HepG2 (cell line): ENCODE results near the gene SQSTM1. TPM values are rescaled to one million over a fixed set of nuclear protein-coding genes. Genes with fewer than 3 reads are reported as not detected.

Experiments used
- FOSL1 ChIP-seq: sonication (generic); formaldehyde crosslinking; IDR thresholded peaks from 2 replicates; pipeline ENCODE4 v1.9.0; 2021; ENCODE audit warnings: missing genetic modification reagents, borderline replicate concordance
- NFYB ChIP-seq: sonication (generic); formaldehyde crosslinking; IDR thresholded peaks from 2 replicates; pipeline ENCODE4 v1.4.0; 2020; ENCODE audit warnings: missing genetic modification reagents
- POLR2G ChIP-seq: fragments of 200-400 bp; formaldehyde crosslinking; IDR thresholded peaks from 2 replicates; pipeline ENCODE4 v1.6.1; 2018; ENCODE audit warnings: mild to moderate bottlenecking, low read depth, low read length, moderate library complexity
- RORA ChIP-seq: sonication (generic); formaldehyde crosslinking; IDR thresholded peaks from 2 replicates; pipeline ENCODE4 v1.5.0; 2020; ENCODE audit warnings: mild to moderate bottlenecking, missing genetic modification reagents, moderate library complexity
- TEAD2 ChIP-seq: sonication (generic); formaldehyde crosslinking; IDR thresholded peaks from 2 replicates; pipeline ENCODE4 v1.9.0; 2021; ENCODE audit warnings: missing genetic modification reagents
- TERF1 ChIP-seq: sonication (generic); formaldehyde crosslinking; IDR thresholded peaks from 2 replicates; pipeline ENCODE4 v1.8.0; 2022; ENCODE audit warnings: mild to moderate bottlenecking, missing genetic modification reagents, moderate library complexity
- XRCC5 ChIP-seq: fragments of 200-400 bp; formaldehyde crosslinking; optimal IDR thresholded peaks from 2 replicates; pipeline ENCODE3; 2017; ENCODE audit warnings: mild to moderate bottlenecking, low read length
- ZNF326 ChIP-seq: sonication (generic); formaldehyde crosslinking; IDR thresholded peaks from 2 replicates; pipeline ENCODE4 v1.4.0; 2020; ENCODE audit warnings: missing genetic modification reagents, borderline replicate concordance
- ZNF44 ChIP-seq: sonication (generic); formaldehyde crosslinking; IDR thresholded peaks from 2 replicates; pipeline ENCODE4 v1.5.1; 2020; ENCODE audit warnings: mild to moderate bottlenecking, missing genetic modification reagents
- ZNF572 ChIP-seq: sonication (generic); formaldehyde crosslinking; IDR thresholded peaks from 2 replicates; pipeline ENCODE4 v1.5.1; 2020; ENCODE audit warnings: mild to moderate bottlenecking, missing genetic modification reagents
- ZNF574 ChIP-seq: sonication (generic); formaldehyde crosslinking; IDR thresholded peaks from 2 replicates; pipeline ENCODE4 v1.4.0; 2020; ENCODE audit warnings: missing genetic modification reagents
- ZNF580 ChIP-seq: IDR thresholded peaks from 2 replicates; pipeline ENCODE4 v1.6.1; 2016; ENCODE audit warnings: low read depth, borderline replicate concordance
- ZNF713 ChIP-seq: sonication (generic); formaldehyde crosslinking; IDR thresholded peaks from 2 replicates; pipeline ENCODE4 v1.4.0; 2020; ENCODE audit warnings: mild to moderate bottlenecking, missing genetic modification reagents
- polyA plus RNA-seq, 8 experiments: library from polyadenylated mRNA; depleted of rRNA in 3 of 8; stranded (reverse) in 7 of 8; unstranded in 1 of 8; fragments of >200 nt; fragmentation: Illumina TruSeq in 4 of 8; extraction: Trizol in 4 of 8; gene quantifications; 2 replicates each; pipeline versions ENCODE4 v1.2.1 to v1.2.3, GENCODE V29; 2011 to 2016; ENCODE audit warnings: low read depth in 4 of 8, missing spikeins in 1 of 8, mixed read lengths in 1 of 8; ENCODE audit not compliant: insufficient read depth in 1 of 8
- total RNA-seq, 5 experiments: library from RNA; depleted of rRNA; stranded (reverse); fragments of >200 nt; fragmentation: Illumina TruSeq; extraction: Trizol; gene quantifications; 2 replicates each; pipeline ENCODE4 v1.2.3, GENCODE V29; 2016; ENCODE audit warnings: low read depth in 1 of 5
- TF ChIP-seq, protein P1 (sequence below), 2 experiments: sonication (generic) in 1 of 2; formaldehyde crosslinking in 1 of 2; IDR thresholded peaks; 2 replicates each; pipeline versions ENCODE4 v1.6.1 to v1.9.0; 2014 to 2022; ENCODE audit warnings: antibody characterized with exemption in 1 of 2, borderline replicate concordance in 1 of 2, inconsistent platforms in 1 of 2, low read depth in 1 of 2, missing genetic modification reagents in 1 of 2
- TF ChIP-seq, protein P2 (sequence below): sonication (generic); formaldehyde crosslinking; IDR thresholded peaks from 2 replicates; pipeline ENCODE4 v1.9.0; 2021; ENCODE audit warnings: missing genetic modification reagents, borderline replicate concordance

Gene SQSTM1
- total and polyA plus RNA-seq, 2 of the 13 experiments (the other 11 are each of a cell fraction or from before 2014, with no cell fraction given) = 90.9 to 160 TPM

DNA sequence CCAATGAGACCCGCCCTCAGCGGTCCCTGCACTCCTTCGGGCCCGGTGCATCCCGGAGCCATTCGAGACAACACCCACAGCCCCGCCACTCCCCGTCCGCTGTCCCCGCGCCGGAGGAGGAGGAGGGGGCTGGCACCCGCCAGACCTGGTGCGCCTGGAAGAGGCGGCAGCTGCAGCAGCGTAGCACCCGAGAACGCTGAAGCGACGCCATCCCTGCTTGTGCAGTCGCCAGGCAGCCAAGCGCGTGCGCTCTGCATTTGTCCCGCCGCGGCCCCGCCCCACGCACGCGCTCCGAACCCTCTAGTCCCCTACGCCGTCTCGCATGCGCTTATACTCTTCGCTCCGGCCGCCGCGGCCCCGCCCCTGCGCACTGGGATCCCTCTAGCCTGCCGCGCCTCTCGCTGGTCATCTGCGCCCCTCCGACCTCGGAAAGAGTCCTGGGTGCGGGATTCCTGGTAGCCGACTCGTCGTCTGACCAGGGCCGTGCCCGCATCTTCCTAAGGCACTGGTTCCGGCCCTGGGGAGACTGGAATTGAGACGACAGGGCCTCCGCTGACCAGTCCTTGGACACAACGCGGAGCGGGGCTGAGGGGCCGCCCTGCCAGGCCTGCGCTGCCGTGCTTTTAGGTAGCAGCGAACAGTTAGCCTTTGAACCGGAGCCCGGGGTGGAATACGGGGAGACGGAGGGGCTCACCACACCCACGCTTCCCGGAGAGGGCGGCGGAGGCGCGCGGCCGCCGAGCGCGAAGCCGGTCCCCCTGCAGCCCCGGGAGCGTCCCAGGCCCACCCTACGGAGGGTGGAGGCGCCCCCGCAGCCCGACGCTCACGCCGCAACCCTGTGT, 38.1 kb downstream of the SQSTM1 start, which contains the start of gene MRNIP (continued):
- TF ChIP-seq, protein P1, sequence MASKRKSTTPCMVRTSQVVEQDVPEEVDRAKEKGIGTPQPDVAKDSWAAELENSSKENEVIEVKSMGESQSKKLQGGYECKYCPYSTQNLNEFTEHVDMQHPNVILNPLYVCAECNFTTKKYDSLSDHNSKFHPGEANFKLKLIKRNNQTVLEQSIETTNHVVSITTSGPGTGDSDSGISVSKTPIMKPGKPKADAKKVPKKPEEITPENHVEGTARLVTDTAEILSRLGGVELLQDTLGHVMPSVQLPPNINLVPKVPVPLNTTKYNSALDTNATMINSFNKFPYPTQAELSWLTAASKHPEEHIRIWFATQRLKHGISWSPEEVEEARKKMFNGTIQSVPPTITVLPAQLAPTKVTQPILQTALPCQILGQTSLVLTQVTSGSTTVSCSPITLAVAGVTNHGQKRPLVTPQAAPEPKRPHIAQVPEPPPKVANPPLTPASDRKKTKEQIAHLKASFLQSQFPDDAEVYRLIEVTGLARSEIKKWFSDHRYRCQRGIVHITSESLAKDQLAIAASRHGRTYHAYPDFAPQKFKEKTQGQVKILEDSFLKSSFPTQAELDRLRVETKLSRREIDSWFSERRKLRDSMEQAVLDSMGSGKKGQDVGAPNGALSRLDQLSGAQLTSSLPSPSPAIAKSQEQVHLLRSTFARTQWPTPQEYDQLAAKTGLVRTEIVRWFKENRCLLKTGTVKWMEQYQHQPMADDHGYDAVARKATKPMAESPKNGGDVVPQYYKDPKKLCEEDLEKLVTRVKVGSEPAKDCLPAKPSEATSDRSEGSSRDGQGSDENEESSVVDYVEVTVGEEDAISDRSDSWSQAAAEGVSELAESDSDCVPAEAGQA (IDR thresholded peaks at IDR 0.05; ENCODE audit: low read depth) = peak; percentile 48; the same call in 1 of the 2 replicates
- TF ChIP-seq, protein P1 (CRISPR knock-in tag; IDR thresholded peaks at IDR 0.05; ENCODE audit: borderline replicate concordance) = no peak; the same call in 1 of the 2 replicates
- TF ChIP-seq ZNF580 (CRISPR knock-in tag) = peak; percentile 35; the same call in 1 of the 2 replicates
- TF ChIP-seq, protein P2, sequence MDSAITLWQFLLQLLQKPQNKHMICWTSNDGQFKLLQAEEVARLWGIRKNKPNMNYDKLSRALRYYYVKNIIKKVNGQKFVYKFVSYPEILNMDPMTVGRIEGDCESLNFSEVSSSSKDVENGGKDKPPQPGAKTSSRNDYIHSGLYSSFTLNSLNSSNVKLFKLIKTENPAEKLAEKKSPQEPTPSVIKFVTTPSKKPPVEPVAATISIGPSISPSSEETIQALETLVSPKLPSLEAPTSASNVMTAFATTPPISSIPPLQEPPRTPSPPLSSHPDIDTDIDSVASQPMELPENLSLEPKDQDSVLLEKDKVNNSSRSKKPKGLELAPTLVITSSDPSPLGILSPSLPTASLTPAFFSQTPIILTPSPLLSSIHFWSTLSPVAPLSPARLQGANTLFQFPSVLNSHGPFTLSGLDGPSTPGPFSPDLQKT (CRISPR knock-in tag) = no peak
- TF ChIP-seq ZNF44 (CRISPR knock-in tag) = 0 out of 2 replicates have a peak, but pooled peaks have one; percentile 49
- no peak for TF ChIP-seq RORA
- TF ChIP-seq TERF1 (CRISPR knock-in tag) = 0 out of 2 replicates have a peak, but pooled peaks have one; percentile 32
- TF ChIP-seq NFYB (CRISPR knock-in tag) = 0 out of 2 replicates have a peak, but pooled peaks have one; percentile 26
- TF ChIP-seq XRCC5 = peak; percentile 78
- peak; percentile 99 for TF ChIP-seq ZNF574
- TF ChIP-seq ZNF572 (CRISPR knock-in tag) = peak; percentile 64; the same call in 1 of the 2 replicates
- no peak for TF ChIP-seq ZNF326 (CRISPR knock-in tag)
- no peak for TF ChIP-seq FOSL1
- no peak for TF ChIP-seq ZNF713 (CRISPR knock-in tag)
- peak; percentile 97 for TF ChIP-seq POLR2G
- TF ChIP-seq TEAD2 = no peak
